K562 (cell line): ENCODE measurements around the gene TREM2. TPM values are rescaled to one million over a fixed set of nuclear protein-coding genes. Genes with fewer than 3 reads are reported as not detected.

Experiments used
- ATAC-seq: fragments of 200-7000 bp; cut with Tn5 transposase; 3 replicates; pipeline ENCODE4 v1.9.1; 2020; ENCODE audit warnings: moderate library complexity
- BruUV-seq: library from RNA; stranded (reverse); fragments of 400-500 nt; replicated peaks from 2 replicates; lab custom pipeline; 2021; lab: Mats Ljungman, UMichigan
- CTCF ChIA-PET: fragments of 300-600 bp; formaldehyde crosslinking; extraction: SDS; loops from one replicate; lab custom pipeline; 2021; ENCODE audit warnings: low intra/inter-chr PET ratio; lab: Yijun Ruan, JAX
- POLR2A ChIA-PET: fragments of 300-600, 350-650 bp; sonication (Branson Sonifier 250); formaldehyde crosslinking; extraction: SDS; loops from one replicate; lab custom pipeline; 2021; ENCODE audit warnings: antibody characterized with exemption, inconsistent platforms; lab: Yijun Ruan, JAX
- DNase-seq, 4 experiments: peaks; one replicate each; pipeline versions ENCODE4 v3.0.0 to v3.0.0-alpha.2; 2011 to 2018; ENCODE audit warnings: low spot score in 3 of 4, mixed read lengths in 3 of 4; ENCODE audit errors: extremely low read depth in 1 of 4
- FAIRE-seq: peaks from 2 replicates; lab custom pipeline; 2011; peaks lifted over from hg19 to GRCh38; lab: Jason Lieb, UNC
- H2AFZ ChIP-seq: 2 replicates; pipeline ENCODE4 v1.6.0; 2011; ENCODE audit warnings: low read depth, low read length, control low read depth, inconsistent platforms
- H3K27ac ChIP-seq: fragments of 200-600 bp; 3 replicates; pipeline ENCODE4 v1.8.0; 2011; ENCODE audit warnings: low read depth, mild to moderate bottlenecking, control low read depth, inconsistent platforms, low read length, moderate library complexity, mixed read lengths; ENCODE audit errors: extremely low read depth
- H3K27me3 ChIP-seq, 2 experiments: fragments of 300-600 bp in 1 of 2; 2 replicates in 1 of 2; 3 replicates in 1 of 2; pipeline versions ENCODE4 v1.6.0 to v1.8.0; 2011; ENCODE audit warnings: inconsistent platforms in 2 of 2, low read length in 2 of 2, mild to moderate bottlenecking in 1 of 2, mixed read lengths in 1 of 2, moderate library complexity in 1 of 2; ENCODE audit not compliant: control insufficient read depth in 2 of 2, insufficient read depth in 2 of 2
- H3K36me3 ChIP-seq: fragments of 300-600 bp; 3 replicates; pipeline ENCODE4 v1.8.0; 2011; ENCODE audit warnings: mild to moderate bottlenecking, low read length, inconsistent platforms; ENCODE audit not compliant: control insufficient read depth, insufficient read depth
- H3K4me1 ChIP-seq, 2 experiments: fragments of 200-600 bp in 1 of 2; replicated peaks in 1 of 2; 2 replicates in 1 of 2; 3 replicates in 1 of 2; pipeline versions ENCODE4 v1.5.1 to v1.8.0; 2011; ENCODE audit warnings: inconsistent platforms in 2 of 2, low read length in 2 of 2, mild to moderate bottlenecking in 1 of 2, mixed read lengths in 1 of 2, moderate library complexity in 1 of 2; ENCODE audit not compliant: control insufficient read depth in 2 of 2, insufficient read depth in 2 of 2
- H3K4me2 ChIP-seq: 2 replicates; pipeline ENCODE4 v1.6.1; 2011; ENCODE audit warnings: low read length, control low read depth, inconsistent platforms, mixed read lengths; ENCODE audit not compliant: insufficient read depth
- H3K4me3 ChIP-seq: fragments of 200-600 bp; sonication (generic), shearing (Covaris generic); 2 replicates; pipeline ENCODE4 v1.5.1; 2016; ENCODE audit warnings: control low read depth, inconsistent platforms
- H3K79me2 ChIP-seq: fragments of 200-600 bp; 3 replicates; pipeline ENCODE4 v1.8.0; 2011; ENCODE audit warnings: low read length, inconsistent platforms; ENCODE audit not compliant: control insufficient read depth, insufficient read depth
- H3K9ac ChIP-seq, 2 experiments: 2 replicates each; pipeline versions ENCODE4 v1.6.0 to v1.6.1; 2011; ENCODE audit warnings: low read depth in 2 of 2, low read length in 2 of 2, control low read depth in 1 of 2, inconsistent platforms in 1 of 2, mild to moderate bottlenecking in 1 of 2, mixed read lengths in 1 of 2; ENCODE audit not compliant: insufficient read depth in 1 of 2
- H3K9me1 ChIP-seq: one replicate; pipeline ENCODE4 v1.6.0; 2011; ENCODE audit warnings: inconsistent platforms, mild to moderate bottlenecking, low read length, moderate library complexity; ENCODE audit not compliant: control insufficient read depth, insufficient read depth
- H3K9me3 ChIP-seq: replicated peaks from 2 replicates; pipeline ENCODE4 v1.5.1; 2011; ENCODE audit warnings: low read depth, low read length, inconsistent platforms; ENCODE audit not compliant: control insufficient read depth, insufficient read depth
- H4K20me1 ChIP-seq: replicated peaks from 2 replicates; pipeline ENCODE4 v1.6.1; 2011; ENCODE audit warnings: low read length, inconsistent platforms, mixed read lengths; ENCODE audit not compliant: control insufficient read depth, insufficient read depth
- CBFA2T3 ChIP-seq: fragments of 450-650 bp; IDR thresholded peaks from 2 replicates; pipeline ENCODE4 v1.6.1; 2017
- CBFB ChIP-seq: sonication (generic); formaldehyde crosslinking; IDR thresholded peaks from 2 replicates; pipeline ENCODE4 v1.4.0; 2020; ENCODE audit warnings: mild to moderate bottlenecking, missing genetic modification reagents
- HMGXB4 ChIP-seq: sonication (generic); formaldehyde crosslinking; IDR thresholded peaks from 2 replicates; pipeline ENCODE4 v1.8.1; 2023; ENCODE audit warnings: mild to moderate bottlenecking, missing genetic modification reagents
- PCBP2 ChIP-seq: fragments of 200-400 bp; formaldehyde crosslinking; IDR thresholded peaks from 2 replicates; pipeline ENCODE4 v1.6.1; 2018; ENCODE audit warnings: low read length, low read depth, mild to moderate bottlenecking, moderate library complexity; ENCODE audit not compliant: poor library complexity, severe bottlenecking
- SFPQ ChIP-seq: fragments of 200-400 bp; formaldehyde crosslinking; IDR thresholded peaks from 2 replicates; pipeline ENCODE4 v1.6.1; 2017; ENCODE audit warnings: mild to moderate bottlenecking, low read depth, low read length, moderate library complexity
- ZBTB7A ChIP-seq: IDR thresholded peaks from 2 replicates; pipeline ENCODE4 v1.6.1; 2011; ENCODE audit warnings: low read depth, mild to moderate bottlenecking, low read length, moderate library complexity, borderline replicate concordance; ENCODE audit not compliant: control insufficient read depth
- ZNF165 ChIP-seq: fragments of 250-450 bp; sonication (Bioruptor Pico); IDR thresholded peaks from 2 replicates; pipeline ENCODE4 v1.4.0; 2020; ENCODE audit warnings: borderline replicate concordance
- ZNF431 ChIP-seq: sonication (generic); formaldehyde crosslinking; IDR thresholded peaks from 2 replicates; pipeline ENCODE4 v1.8.0; 2022; ENCODE audit warnings: mild to moderate bottlenecking, missing genetic modification reagents
- ZNF655 ChIP-seq: fragments of 250-450 bp; sonication (Bioruptor Pico); IDR thresholded peaks from 2 replicates; pipeline ENCODE4 v1.5.0; 2021
- WGBS: fragments of 100-300 bp; shearing (Covaris generic); methylation state at CpG from one replicate; pipeline ENCODE4 v1.1.6; 2016; ENCODE audit warnings: low coverage, mixed read lengths; ENCODE audit not compliant: insufficient coverage; ENCODE audit errors: missing lambda C conversion rate; 5-methylcytosine and 5-hydroxymethylcytosine counted together
- in situ Hi-C: fragments of 300-500 bp; cut with MboI; formaldehyde crosslinking; loops from 4 replicates; pipeline ENCODE4 v1.15.0; 2018; ENCODE audit warnings: inconsistent platforms, mixed read lengths
- intact Hi-C: fragments of 100-400 bp; cut with micrococcal nuclease; formaldehyde crosslinking; loops from 2 replicates; pipeline ENCODE4 v1.14.2; 2022
- polyA plus RNA-seq, 8 experiments: library from polyadenylated mRNA; depleted of rRNA in 4 of 8; stranded (reverse) in 5 of 8; unstranded in 3 of 8; fragments of >200 nt; fragmentation: Nextera tagmentation in 2 of 8; fragmentation: Illumina TruSeq in 1 of 8; extraction: Ambion mirVana in 2 of 8; extraction: Trizol in 1 of 8; gene quantifications; 2 replicates each; pipeline versions ENCODE4 v1.2.1 to v1.2.3, GENCODE V29; 2011 to 2014; ENCODE audit warnings: inconsistent platforms in 1 of 8, missing spikeins in 1 of 8
- total RNA-seq, 7 experiments: library from RNA; depleted of rRNA in 6 of 7; stranded (reverse); fragments of >200 nt in 6 of 7; fragmentation: Illumina TruSeq in 2 of 7; extraction: Trizol in 2 of 7; gene quantifications; 2 replicates each; pipeline versions ENCODE4 v1.2.1 to v1.2.3, GENCODE V29; 2011 to 2021; ENCODE audit warnings: low replicate concordance in 1 of 7
- TF ChIP-seq, protein P1 (sequence below): sonication (generic); formaldehyde crosslinking; IDR thresholded peaks from 2 replicates; pipeline ENCODE4 v1.8.1; 2023; ENCODE audit warnings: missing genetic modification reagents, mild to moderate bottlenecking, borderline replicate concordance

Gene TREM2
- total and polyA plus RNA-seq, 9 of the 15 experiments (the other 6 are each of a cell fraction or from before 2014, with no cell fraction given) = not detected

GRCh38 chr6:41177695-41178094 lies 14.8 kb upstream of the TREM2 start (continued):
- TF ChIP-seq CBFA2T3 (no peak), ZBTB7A (no peak), SFPQ (no peak), PCBP2 (no peak), ZNF431 (CRISPR knock-in tag) (no peak), HMGXB4 (CRISPR knock-in tag) (no peak), CBFB (no peak)

DNA sequence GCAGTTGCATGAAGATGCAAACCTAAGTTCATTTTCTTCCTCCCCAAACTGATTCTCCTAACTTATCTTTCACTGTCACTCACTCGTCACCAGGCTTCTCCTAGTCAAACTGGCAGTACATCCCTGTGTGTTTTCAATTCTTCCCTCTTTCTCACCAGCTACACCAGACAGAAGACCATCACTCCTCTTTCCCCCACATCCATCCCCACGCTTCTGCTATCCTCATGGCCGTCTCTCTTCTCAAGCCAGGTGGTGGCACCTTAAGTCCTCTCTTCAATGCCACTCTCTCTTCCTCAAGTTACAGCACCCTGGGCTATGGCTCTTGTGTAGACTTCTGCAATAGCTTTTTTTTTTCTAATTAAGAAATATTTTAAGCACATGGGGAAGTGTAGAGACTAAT lies 14.4 kb upstream of the TREM2 start:
- DNase-seq (no peak), ATAC-seq (no peak; the same call in 2 of the 3 replicates), FAIRE-seq (no peak)
- Histone ChIP-seq H3K27ac (no peak overlapping the region), H3K79me2 (no peaks in the 10 kb centered on the region), H3K4me3 (no peak overlapping the region), H3K27me3 (peaks cover 4 to 14% of the 10 kb centered on the region in 2 experiments; a peak in 3 of 5 replicates), H3K9ac (no peak overlapping the region), H3K9me3 (no peaks in the 10 kb centered on the region), H3K4me1 (peaks cover 0 to 4% of the 10 kb centered on the region in 2 experiments; a peak in 3 of 5 replicates), H3K4me2 (no peak overlapping the region), H2AFZ (no peak overlapping the region), H3K9me1 (no peaks in the 10 kb centered on the region), H4K20me1 (no peaks in the 10 kb centered on the region; the same call in 1 of the 2 replicates), H3K36me3 (no peaks in the 10 kb centered on the region)
- intact Hi-C loops = no loop called here
- 5% methylated on average over 3 of the region's 3 CpGs for WGBS
- ChIA-PET POLR2A (interaction anchor here (0.6 to 1.3 kb wide), 4 partner anchors 11 to 18 kb away, joined by 3 to 5 read pairs (median 4); partner anchors contain the start of gene TREM2), CTCF (no interaction called here)
- in situ Hi-C loops = no loop called here
- BruUV-seq = no TSS peak
- TF ChIP-seq, protein P1, sequence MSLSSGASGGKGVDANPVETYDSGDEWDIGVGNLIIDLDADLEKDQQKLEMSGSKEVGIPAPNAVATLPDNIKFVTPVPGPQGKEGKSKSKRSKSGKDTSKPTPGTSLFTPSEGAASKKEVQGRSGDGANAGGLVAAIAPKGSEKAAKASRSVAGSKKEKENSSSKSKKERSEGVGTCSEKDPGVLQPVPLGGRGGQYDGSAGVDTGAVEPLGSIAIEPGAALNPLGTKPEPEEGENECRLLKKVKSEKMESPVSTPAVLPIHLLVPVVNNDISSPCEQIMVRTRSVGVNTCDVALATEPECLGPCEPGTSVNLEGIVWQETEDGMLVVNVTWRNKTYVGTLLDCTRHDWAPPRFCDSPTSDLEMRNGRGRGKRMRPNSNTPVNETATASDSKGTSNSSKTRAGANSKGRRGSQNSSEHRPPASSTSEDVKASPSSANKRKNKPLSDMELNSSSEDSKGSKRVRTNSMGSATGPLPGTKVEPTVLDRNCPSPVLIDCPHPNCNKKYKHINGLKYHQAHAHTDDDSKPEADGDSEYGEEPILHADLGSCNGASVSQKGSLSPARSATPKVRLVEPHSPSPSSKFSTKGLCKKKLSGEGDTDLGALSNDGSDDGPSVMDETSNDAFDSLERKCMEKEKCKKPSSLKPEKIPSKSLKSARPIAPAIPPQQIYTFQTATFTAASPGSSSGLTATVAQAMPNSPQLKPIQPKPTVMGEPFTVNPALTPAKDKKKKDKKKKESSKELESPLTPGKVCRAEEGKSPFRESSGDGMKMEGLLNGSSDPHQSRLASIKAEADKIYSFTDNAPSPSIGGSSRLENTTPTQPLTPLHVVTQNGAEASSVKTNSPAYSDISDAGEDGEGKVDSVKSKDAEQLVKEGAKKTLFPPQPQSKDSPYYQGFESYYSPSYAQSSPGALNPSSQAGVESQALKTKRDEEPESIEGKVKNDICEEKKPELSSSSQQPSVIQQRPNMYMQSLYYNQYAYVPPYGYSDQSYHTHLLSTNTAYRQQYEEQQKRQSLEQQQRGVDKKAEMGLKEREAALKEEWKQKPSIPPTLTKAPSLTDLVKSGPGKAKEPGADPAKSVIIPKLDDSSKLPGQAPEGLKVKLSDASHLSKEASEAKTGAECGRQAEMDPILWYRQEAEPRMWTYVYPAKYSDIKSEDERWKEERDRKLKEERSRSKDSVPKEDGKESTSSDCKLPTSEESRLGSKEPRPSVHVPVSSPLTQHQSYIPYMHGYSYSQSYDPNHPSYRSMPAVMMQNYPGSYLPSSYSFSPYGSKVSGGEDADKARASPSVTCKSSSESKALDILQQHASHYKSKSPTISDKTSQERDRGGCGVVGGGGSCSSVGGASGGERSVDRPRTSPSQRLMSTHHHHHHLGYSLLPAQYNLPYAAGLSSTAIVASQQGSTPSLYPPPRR (CRISPR knock-in tag) = no peak
- TF ChIP-seq ZNF165 (no peak), ZNF655 (CRISPR knock-in tag) (no peak)
